ENCODE measurements around the gene HRCT1. TPM values are rescaled to one million over a fixed set of nuclear protein-coding genes. Genes with fewer than 3 reads are reported as not detected.
A peak's percentile ranks its signal among the peaks of the same experiment; 100 is the strongest.

Gene HRCT1
- total and polyA plus RNA-seq, 2 experiments from 2014 or later, result not detected

DNA sequence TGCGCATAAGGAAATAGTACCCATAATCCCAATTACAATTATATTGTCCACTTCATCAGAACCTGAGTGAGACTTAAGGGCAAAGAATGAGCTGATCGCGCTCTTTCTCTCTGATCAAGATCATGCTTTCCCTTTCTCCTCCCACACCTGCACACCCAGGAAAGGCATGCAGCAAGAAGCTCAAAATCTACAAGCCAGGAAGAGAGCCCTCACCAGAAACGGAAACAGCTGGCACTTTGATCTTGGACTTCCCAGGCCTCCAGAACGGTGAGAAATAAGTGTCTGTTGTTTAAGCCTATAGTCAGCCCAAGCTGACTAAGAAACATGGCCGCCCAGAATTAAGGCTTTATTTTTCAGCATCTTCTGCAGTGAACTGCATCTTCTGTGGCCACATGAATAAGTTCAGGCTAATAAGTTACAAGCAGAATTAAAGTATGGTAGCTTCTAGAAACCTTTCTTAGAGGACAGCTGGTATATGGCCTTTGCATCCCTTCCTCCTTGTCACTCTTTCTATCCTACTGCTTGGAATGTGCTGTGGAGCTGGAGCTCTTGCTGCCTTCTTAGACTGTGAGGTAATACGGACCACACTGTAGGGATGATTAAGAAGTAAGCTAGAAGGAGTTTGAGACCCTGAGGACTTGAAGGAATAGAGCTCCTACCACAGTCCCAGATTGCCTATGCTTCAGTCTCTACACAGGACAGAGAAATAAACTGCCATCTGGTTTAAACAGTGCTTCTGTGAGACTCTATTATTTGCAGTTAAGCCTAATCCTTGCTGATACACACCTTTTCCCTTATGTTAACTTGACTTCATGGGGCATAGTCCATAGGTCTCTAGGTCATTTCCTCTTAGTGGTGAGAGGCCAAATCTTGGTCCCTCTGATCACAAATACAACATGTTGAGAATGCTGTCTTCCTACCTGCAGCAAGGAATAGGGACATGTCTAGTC lies 34.7 kb downstream of the HRCT1 start:
- H4K20me1 ChIP-seq (replicated peaks; ENCODE audit: insufficient read depth), result no peaks in the 10 kb centered on the region
- no peaks in the 10 kb centered on the region for H3K36me3 ChIP-seq (ENCODE audit: insufficient read depth)
- H3K27ac ChIP-seq (ENCODE audit: low read depth), result no peak overlapping the region
- ATAC-seq, result no peak
- no peak overlapping the region for H3K4me3 ChIP-seq
- H3K27me3 ChIP-seq (ENCODE audit: insufficient read depth), result peaks cover 41% of the 10 kb centered on the region
- TF ChIP-seq EZH2phosphoT487 (IDR thresholded peaks at IDR 0.05; ENCODE audit: unreplicated experiment), result no peak
- no peak for TF ChIP-seq NANOG (IDR thresholded peaks at IDR 0.05; ENCODE audit: borderline replicate concordance)
- TF ChIP-seq CREB1 (CRISPR knock-in tag; IDR thresholded peaks at IDR 0.05; ENCODE audit: low read depth), result no peak
- TF ChIP-seq, protein P1, sequence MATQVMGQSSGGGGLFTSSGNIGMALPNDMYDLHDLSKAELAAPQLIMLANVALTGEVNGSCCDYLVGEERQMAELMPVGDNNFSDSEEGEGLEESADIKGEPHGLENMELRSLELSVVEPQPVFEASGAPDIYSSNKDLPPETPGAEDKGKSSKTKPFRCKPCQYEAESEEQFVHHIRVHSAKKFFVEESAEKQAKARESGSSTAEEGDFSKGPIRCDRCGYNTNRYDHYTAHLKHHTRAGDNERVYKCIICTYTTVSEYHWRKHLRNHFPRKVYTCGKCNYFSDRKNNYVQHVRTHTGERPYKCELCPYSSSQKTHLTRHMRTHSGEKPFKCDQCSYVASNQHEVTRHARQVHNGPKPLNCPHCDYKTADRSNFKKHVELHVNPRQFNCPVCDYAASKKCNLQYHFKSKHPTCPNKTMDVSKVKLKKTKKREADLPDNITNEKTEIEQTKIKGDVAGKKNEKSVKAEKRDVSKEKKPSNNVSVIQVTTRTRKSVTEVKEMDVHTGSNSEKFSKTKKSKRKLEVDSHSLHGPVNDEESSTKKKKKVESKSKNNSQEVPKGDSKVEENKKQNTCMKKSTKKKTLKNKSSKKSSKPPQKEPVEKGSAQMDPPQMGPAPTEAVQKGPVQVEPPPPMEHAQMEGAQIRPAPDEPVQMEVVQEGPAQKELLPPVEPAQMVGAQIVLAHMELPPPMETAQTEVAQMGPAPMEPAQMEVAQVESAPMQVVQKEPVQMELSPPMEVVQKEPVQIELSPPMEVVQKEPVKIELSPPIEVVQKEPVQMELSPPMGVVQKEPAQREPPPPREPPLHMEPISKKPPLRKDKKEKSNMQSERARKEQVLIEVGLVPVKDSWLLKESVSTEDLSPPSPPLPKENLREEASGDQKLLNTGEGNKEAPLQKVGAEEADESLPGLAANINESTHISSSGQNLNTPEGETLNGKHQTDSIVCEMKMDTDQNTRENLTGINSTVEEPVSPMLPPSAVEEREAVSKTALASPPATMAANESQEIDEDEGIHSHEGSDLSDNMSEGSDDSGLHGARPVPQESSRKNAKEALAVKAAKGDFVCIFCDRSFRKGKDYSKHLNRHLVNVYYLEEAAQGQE (IDR thresholded peaks at IDR 0.05; ENCODE audit: unreplicated experiment), result no peak
- TF ChIP-seq POLR2AphosphoS5 (IDR thresholded peaks at IDR 0.05; ENCODE audit: low read depth), result no peak
- TF ChIP-seq, protein P2, sequence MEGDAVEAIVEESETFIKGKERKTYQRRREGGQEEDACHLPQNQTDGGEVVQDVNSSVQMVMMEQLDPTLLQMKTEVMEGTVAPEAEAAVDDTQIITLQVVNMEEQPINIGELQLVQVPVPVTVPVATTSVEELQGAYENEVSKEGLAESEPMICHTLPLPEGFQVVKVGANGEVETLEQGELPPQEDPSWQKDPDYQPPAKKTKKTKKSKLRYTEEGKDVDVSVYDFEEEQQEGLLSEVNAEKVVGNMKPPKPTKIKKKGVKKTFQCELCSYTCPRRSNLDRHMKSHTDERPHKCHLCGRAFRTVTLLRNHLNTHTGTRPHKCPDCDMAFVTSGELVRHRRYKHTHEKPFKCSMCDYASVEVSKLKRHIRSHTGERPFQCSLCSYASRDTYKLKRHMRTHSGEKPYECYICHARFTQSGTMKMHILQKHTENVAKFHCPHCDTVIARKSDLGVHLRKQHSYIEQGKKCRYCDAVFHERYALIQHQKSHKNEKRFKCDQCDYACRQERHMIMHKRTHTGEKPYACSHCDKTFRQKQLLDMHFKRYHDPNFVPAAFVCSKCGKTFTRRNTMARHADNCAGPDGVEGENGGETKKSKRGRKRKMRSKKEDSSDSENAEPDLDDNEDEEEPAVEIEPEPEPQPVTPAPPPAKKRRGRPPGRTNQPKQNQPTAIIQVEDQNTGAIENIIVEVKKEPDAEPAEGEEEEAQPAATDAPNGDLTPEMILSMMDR (conservative IDR thresholded peaks at IDR 0.05; ENCODE audit: low read depth in 2 of 2), result no peak
- H2AFZ ChIP-seq, result peak overlapping the region; percentile 38; the same call in 1 of the 2 replicates
- no peaks in the 10 kb centered on the region for H3F3A ChIP-seq (replicated peaks; ENCODE audit: low read depth)
- Mint-ChIP-seq H3K27ac (no peak overlapping the region), H3K27me3 (ENCODE audit: insufficient read depth, low read depth, poor library complexity) (peaks cover 26% of the 10 kb centered on the region), H3K36me3 (ENCODE audit: low read depth) (no peaks in the 10 kb centered on the region; the same call in 2 of the 3 replicates), H3K9me3 (peaks cover 6% of the 10 kb centered on the region; the same call in 2 of the 3 replicates), H3K4me3 (no peak overlapping the region), H3K4me1 (peaks cover 3% of the 10 kb centered on the region; the same call in 1 of the 3 replicates)
- no peaks in the 10 kb centered on the region for H3K4me1 ChIP-seq (ENCODE audit: insufficient read depth)
- peaks cover 6% of the 10 kb centered on the region for H3K9me2 ChIP-seq (ENCODE audit: insufficient read depth)
- no peak overlapping the region for H3K4me2 ChIP-seq
- no peaks in the 10 kb centered on the region for H3K79me2 ChIP-seq (replicated peaks; ENCODE audit: insufficient read depth)
- DNase-seq (ENCODE audit: low spot score), result no peak

DNA sequence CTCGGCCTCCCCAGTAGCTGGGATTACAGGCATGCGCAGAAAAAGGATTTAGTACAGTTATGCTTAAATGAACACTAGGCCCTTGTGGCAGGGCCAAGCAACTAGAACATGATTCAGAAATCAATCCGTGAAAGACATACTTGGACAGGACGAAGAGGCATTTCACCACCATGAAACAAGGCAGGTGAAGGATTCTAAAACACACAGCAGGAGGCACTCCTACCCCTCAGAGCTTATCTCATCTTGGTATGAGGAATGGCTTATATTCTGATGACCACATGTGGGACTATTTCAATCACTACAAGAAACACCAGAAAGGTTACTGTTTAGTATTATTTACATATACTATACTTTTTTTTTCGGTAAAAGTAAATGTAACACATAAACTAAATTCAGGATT lies 36.3 kb downstream of the HRCT1 start:
- Mint-ChIP-seq H3K9me3 (peaks cover 6% of the 10 kb centered on the region; the same call in 2 of the 3 replicates), H3K4me3 (no peak overlapping the region), H3K27ac (no peak overlapping the region), H3K36me3 (ENCODE audit: low read depth) (no peaks in the 10 kb centered on the region; the same call in 2 of the 3 replicates), H3K4me1 (peaks cover 4% of the 10 kb centered on the region; the same call in 1 of the 3 replicates), H3K27me3 (ENCODE audit: insufficient read depth, low read depth, poor library complexity) (peaks cover 26% of the 10 kb centered on the region)
- Histone ChIP-seq H3K4me3 (no peak overlapping the region), H3K27ac (ENCODE audit: low read depth) (no peak overlapping the region), H3K36me3 (ENCODE audit: insufficient read depth) (no peaks in the 10 kb centered on the region), H3K79me2 (replicated peaks; ENCODE audit: insufficient read depth) (no peaks in the 10 kb centered on the region), H4K20me1 (replicated peaks; ENCODE audit: insufficient read depth) (no peaks in the 10 kb centered on the region), H2AFZ (no peak overlapping the region), H3K9me2 (ENCODE audit: insufficient read depth) (peaks cover 6% of the 10 kb centered on the region), H3F3A (replicated peaks; ENCODE audit: low read depth) (no peaks in the 10 kb centered on the region), H3K4me1 (ENCODE audit: insufficient read depth) (no peaks in the 10 kb centered on the region), H3K27me3 (ENCODE audit: insufficient read depth) (peaks cover 41% of the 10 kb centered on the region), H3K4me2 (no peak overlapping the region)
- ATAC-seq, result no peak
- no peak for DNase-seq (ENCODE audit: low spot score)
- TF ChIP-seq, protein P3, sequence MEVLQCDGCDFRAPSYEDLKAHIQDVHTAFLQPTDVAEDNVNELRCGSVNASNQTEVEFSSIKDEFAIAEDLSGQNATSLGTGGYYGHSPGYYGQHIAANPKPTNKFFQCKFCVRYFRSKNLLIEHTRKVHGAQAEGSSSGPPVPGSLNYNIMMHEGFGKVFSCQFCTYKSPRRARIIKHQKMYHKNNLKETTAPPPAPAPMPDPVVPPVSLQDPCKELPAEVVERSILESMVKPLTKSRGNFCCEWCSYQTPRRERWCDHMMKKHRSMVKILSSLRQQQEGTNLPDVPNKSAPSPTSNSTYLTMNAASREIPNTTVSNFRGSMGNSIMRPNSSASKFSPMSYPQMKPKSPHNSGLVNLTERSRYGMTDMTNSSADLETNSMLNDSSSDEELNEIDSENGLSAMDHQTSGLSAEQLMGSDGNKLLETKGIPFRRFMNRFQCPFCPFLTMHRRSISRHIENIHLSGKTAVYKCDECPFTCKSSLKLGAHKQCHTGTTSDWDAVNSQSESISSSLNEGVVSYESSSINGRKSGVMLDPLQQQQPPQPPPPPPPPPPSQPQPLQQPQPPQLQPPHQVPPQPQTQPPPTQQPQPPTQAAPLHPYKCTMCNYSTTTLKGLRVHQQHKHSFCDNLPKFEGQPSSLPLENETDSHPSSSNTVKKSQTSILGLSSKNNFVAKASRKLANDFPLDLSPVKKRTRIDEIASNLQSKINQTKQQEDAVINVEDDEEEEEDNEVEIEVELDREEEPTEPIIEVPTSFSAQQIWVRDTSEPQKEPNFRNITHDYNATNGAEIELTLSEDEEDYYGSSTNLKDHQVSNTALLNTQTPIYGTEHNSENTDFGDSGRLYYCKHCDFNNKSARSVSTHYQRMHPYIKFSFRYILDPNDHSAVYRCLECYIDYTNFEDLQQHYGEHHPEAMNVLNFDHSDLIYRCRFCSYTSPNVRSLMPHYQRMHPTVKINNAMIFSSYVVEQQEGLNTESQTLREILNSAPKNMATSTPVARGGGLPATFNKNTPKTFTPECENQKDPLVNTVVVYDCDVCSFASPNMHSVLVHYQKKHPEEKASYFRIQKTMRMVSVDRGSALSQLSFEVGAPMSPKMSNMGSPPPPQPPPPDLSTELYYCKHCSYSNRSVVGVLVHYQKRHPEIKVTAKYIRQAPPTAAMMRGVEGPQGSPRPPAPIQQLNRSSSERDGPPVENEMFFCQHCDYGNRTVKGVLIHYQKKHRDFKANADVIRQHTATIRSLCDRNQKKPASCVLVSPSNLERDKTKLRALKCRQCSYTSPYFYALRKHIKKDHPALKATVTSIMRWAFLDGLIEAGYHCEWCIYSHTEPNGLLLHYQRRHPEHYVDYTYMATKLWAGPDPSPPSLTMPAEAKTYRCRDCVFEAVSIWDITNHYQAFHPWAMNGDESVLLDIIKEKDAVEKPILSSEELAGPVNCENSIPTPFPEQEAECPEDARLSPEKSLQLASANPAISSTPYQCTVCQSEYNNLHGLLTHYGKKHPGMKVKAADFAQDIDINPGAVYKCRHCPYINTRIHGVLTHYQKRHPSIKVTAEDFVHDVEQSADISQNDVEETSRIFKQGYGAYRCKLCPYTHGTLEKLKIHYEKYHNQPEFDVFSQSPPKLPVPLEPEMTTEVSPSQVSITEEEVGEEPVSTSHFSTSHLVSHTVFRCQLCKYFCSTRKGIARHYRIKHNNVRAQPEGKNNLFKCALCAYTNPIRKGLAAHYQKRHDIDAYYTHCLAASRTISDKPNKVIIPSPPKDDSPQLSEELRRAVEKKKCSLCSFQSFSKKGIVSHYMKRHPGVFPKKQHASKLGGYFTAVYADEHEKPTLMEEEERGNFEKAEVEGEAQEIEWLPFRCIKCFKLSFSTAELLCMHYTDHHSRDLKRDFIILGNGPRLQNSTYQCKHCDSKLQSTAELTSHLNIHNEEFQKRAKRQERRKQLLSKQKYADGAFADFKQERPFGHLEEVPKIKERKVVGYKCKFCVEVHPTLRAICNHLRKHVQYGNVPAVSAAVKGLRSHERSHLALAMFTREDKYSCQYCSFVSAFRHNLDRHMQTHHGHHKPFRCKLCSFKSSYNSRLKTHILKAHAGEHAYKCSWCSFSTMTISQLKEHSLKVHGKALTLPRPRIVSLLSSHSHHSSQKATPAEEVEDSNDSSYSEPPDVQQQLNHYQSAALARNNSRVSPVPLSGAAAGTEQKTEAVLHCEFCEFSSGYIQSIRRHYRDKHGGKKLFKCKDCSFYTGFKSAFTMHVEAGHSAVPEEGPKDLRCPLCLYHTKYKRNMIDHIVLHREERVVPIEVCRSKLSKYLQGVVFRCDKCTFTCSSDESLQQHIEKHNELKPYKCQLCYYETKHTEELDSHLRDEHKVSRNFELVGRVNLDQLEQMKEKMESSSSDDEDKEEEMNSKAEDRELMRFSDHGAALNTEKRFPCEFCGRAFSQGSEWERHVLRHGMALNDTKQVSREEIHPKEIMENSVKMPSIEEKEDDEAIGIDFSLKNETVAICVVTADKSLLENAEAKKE (CRISPR knock-in tag; IDR thresholded peaks at IDR 0.05), result no peak
- TF ChIP-seq ZNF114 (CRISPR knock-in tag; IDR thresholded peaks at IDR 0.05) (no peak), POLR2AphosphoS5 (IDR thresholded peaks at IDR 0.05; ENCODE audit: low read depth) (no peak), EZH2phosphoT487 (IDR thresholded peaks at IDR 0.05; ENCODE audit: unreplicated experiment) (no peak)
